Adrenal gland (tissue), 5 donors: ENCODE data around the gene SLC25A34.

ENCODE experiments used
- POLR2A ChIP-seq, 2 donors: fragments of 450-650 bp; IDR thresholded peaks; one replicate each; pipeline ENCODE4 v1.6.1; 2017; ENCODE audit warnings: antibody characterized with exemption in 2 of 2, mild to moderate bottlenecking in 2 of 2, moderate library complexity in 1 of 2
- TF ChIP-seq, protein P1 (sequence below), 6 experiments: fragments of 450-650 bp in 4 of 6; fragments of 200-600 bp in 2 of 6; sonication (generic) in 1 of 6; IDR thresholded peaks; 1 replicate in 5 of 6; 2 replicates in 1 of 6; pipeline versions ENCODE4 v1.5.1 to v1.8.0; 2016 to 2021; ENCODE audit warnings: antibody characterized with exemption in 6 of 6, mild to moderate bottlenecking in 2 of 6, moderate library complexity in 1 of 6
- donor health status: DM: no; HTN: no; CAD: no.

DNA sequence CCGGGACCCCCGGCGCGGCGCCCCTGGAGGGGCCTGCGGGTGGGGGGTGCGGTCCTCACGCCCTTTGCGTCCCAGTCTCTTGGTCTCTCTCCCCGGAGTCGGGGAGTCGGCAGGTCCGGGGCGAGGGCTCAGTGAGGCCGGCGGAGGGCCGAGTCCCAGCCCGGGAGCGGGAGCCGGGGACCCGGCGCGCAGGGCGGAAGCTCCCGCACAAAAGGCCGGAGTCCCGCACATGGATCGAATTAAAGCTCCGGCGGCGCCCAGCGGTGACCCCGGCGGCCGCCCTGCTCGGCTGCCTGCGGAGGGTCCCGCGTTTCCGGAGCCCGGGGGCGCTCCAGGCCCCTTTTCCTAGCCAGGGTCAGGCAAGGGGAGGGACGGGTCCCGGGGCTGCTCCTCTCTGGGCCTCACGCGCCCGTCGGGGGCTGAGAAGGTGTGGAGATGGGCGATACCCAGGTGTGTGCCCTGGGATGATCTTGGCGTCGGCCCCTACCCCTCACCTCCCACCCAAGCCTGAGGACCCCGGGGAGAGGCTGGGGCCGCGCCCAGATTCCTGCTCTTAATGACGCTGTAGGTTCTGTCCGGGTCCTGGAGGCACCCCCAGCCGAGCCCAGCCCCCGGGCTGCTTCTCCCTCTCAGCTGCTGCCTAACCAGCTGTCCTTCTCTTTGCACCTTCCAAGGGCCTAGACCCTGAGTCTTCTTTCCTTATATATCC, 23.0 kb downstream of the SLC25A34 start:
- TF ChIP-seq, protein P1, sequence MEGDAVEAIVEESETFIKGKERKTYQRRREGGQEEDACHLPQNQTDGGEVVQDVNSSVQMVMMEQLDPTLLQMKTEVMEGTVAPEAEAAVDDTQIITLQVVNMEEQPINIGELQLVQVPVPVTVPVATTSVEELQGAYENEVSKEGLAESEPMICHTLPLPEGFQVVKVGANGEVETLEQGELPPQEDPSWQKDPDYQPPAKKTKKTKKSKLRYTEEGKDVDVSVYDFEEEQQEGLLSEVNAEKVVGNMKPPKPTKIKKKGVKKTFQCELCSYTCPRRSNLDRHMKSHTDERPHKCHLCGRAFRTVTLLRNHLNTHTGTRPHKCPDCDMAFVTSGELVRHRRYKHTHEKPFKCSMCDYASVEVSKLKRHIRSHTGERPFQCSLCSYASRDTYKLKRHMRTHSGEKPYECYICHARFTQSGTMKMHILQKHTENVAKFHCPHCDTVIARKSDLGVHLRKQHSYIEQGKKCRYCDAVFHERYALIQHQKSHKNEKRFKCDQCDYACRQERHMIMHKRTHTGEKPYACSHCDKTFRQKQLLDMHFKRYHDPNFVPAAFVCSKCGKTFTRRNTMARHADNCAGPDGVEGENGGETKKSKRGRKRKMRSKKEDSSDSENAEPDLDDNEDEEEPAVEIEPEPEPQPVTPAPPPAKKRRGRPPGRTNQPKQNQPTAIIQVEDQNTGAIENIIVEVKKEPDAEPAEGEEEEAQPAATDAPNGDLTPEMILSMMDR (IDR thresholded peaks at IDR 0.05) = no peak
- no peak for TF ChIP-seq POLR2A (IDR thresholded peaks at IDR 0.05)
